Left cardiac atrium (tissue), 4 donors: ENCODE data around the gene B4GALT2. TPM values are rescaled to one million over a fixed set of nuclear protein-coding genes. Genes with fewer than 3 reads are reported as not detected.

Experiments used
- ATAC-seq, 2 donors: fragments of 200-7000 bp; cut with Tn5 transposase; one replicate each; pipeline ENCODE4 v1.9.1; 2020; ENCODE audit warnings: mild to moderate bottlenecking in 2 of 2, moderate library complexity in 2 of 2
- DNase-seq: peaks from one replicate; pipeline ENCODE4 v3.0.0-alpha.2; 2020
- intact Hi-C, 2 donors: fragments of 100-400 bp; cut with DNase I; formaldehyde crosslinking; loops; one replicate each; pipeline versions ENCODE4 v1.14.1 to v1.15.1; 2022 to 2023
- total RNA-seq, 2 donors: library from RNA; stranded (reverse); fragmentation: NEBNext Ultra II Directional; extraction: Animal tissue kit (Norgen Biotek cat#: 25700); gene quantifications; one replicate each; pipeline ENCODE4 v1.2.1, GENCODE V29; 2021
- donor health status: DM: no; HTN: yes; CAD: no.
- donor health status: DM: no; HTN: yes; CAD: no; lungs with severe emphysema.
- donor health status: DM: yes; HTN: yes; CAD: no.
- donor health status: Dilated cardiomyopathy.

B4GALT2 gene
- total RNA-seq, 2 donors from 2014 or later = 35.5 to 44.2 TPM

GRCh38 chr1:43994794-43995790 is 16.1 kb downstream of the B4GALT2 start:
- intact Hi-C loops = no loop called here

GRCh38 chr1:43995984-43996732 is 17.1 kb downstream of the B4GALT2 start:
- intact Hi-C loops = no loop called here
- ATAC-seq (no peak), DNase-seq (no peak)

More at GRCh38 chr1:43994794-43995790, 16.1 kb downstream of the B4GALT2 start:
- ATAC-seq (no peak), DNase-seq (no peak)

- ATAC-seq (no peak), DNase-seq (no peak)
Observed at GRCh38 chr1:43996733-43997115, 17.7 kb downstream of the B4GALT2 start.

DNA sequence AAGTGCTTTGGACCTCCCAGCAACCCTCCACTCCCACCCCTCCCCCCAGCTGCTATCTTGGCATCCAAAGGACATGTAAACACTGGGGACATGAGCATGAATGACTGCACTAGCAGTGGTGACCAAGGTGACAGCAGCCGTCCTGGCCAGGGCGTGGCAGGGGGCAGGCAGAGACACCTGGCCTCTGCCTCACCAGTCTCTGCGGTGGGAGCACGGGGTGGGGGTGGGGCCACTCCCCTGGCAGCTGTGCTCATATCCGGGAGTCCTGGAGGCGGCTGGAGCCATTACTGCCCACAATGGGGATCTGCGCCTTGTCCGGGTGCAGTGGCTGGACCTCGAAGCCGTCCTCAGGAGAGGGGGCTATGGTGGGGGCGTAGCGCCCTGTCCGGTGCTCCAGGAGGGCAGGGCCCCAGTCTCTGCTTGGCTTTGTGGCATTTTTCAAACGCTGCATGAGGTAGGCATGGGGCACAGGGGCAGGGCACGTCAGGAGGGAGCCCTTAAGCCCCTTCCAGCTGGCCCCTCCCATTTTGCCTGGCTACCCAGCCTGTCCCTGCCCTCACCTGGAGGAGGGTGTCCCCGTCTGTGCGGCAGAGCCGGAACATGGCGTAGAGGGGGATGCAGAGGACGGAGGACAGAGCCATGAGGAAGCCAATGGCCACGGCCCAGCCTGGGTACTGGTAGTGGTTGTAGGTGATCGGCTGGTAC is 18.4 kb downstream of the B4GALT2 start:
- intact Hi-C loops = no loop called here

More at GRCh38 chr1:43996733-43997115, 17.7 kb downstream of the B4GALT2 start:
- intact Hi-C loops = no loop called here

GRCh38 chr1:43998000-43998378 is 19.0 kb downstream of the B4GALT2 start:
- DNase-seq = no peak
- no peak for ATAC-seq
- intact Hi-C loops = no loop called here

More for the DNA sequence above, 18.4 kb downstream of the B4GALT2 start:
- DNase-seq (no peak), ATAC-seq (no peak)

DNA sequence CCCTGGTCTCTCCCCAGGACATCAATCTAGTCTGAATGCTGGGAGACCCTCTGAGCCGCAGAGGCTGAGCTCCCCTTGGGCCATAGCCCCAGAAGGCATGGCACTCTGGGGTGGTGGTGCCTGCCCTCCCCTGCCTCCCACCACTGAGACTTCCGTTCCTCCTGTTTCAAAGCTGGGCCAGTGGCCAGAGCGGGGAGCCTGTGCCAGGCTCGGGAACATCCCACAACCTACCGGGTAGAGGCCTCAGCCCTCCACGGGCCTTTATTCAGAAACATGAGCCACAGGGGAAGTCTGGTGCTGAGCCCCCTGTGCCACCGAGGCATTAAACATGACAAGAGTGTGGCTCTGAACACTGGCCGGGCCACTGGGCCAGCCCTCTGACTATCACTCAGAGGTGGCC is 20.4 kb downstream of the B4GALT2 start:
- intact Hi-C loops = no loop called here
- ATAC-seq (peak in 1 of 2 donors; percentile 21), DNase-seq (no peak)

GRCh38 chr1:44000122-44000665 is 21.2 kb downstream of the B4GALT2 start:
- DNase-seq (no peak), ATAC-seq (no peak)
- intact Hi-C loops = loop anchor here in 1 of 2 donors (5.0 to 10.0 kb wide), 2 partner anchors 37 to 595 kb away; no protein-coding TSS in a partner anchor

GRCh38 chr1:44002165-44002564 is 23.2 kb downstream of the B4GALT2 start:
- DNase-seq (no peak), ATAC-seq (no peak)
- intact Hi-C loops = loop anchor here in 1 of 2 donors (5.0 to 10.0 kb wide), 2 partner anchors 35 to 593 kb away; no protein-coding TSS in a partner anchor

DNA sequence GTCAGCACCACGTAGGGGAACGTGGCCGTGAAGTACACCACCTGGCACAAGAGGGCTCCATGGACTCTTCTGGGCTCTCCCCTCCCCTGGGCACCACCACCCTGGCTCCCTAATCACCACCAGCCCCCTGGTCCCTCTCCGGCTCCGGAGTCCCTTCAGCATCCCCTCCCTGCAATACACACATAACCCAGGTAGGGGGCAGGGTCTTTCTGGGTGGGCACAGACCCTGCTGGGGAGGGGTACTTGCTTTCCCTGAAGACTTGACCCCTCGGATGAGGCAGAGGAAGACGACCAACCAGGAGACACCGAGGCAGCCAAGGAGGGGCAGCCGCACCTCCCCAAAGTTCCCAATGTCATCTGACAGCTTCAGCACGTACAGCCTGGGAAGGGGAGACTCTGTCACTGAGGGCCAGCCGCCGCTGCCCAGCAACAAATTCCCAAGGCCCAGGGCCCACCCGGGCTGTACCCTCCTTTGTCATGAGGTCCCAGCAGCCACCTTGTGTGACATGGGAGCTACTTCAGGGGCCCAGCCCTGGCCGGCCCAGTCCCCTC is 23.7 kb downstream of the B4GALT2 start:
- intact Hi-C loops = loop anchor here in 1 of 2 donors (5.0 to 10.0 kb wide), 2 partner anchors 35 to 592 kb away; no protein-coding TSS in a partner anchor
- no peak for DNase-seq
- ATAC-seq = no peak

- DNase-seq = no peak
- ATAC-seq = no peak
- intact Hi-C loops = loop anchor here (5.0 to 10.0 kb wide), 3 partner anchors 34 to 587 kb away; no protein-coding TSS in a partner anchor
Observed at GRCh38 chr1:44008259-44008658, 29.2 kb downstream of the B4GALT2 start.

DNA sequence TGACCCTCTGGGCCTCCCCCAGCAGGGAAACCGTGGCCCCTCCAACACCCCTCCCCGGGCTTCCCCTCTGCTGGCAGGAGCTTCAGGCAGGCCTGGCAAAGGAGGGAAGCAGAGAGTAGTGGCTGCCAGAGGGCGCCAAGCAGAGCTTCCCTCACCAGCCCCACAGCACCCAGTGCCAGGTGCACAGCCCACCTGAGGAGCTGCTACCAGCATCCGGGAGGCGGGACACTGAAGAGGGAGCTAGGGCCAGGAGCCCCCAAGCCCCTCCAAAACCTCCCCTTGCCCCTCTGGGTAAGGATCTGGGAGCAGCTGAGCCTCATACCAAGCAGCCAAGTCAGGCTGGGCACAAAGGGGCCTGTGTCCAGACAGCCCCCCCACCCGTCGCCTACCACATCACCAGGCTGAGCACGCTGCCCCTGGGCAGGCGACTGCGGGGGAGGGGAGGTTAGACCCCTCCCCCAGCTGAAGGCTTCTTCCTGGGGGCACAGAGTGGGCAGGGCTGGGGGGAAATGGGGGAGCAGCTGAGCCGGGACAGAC is 32.0 kb downstream of the B4GALT2 start:
- intact Hi-C loops = no loop called here
- ATAC-seq (no peak), DNase-seq (no peak)

GRCh38 chr1:44012404-44012803 is 33.4 kb downstream of the B4GALT2 start:
- intact Hi-C loops = no loop called here
- DNase-seq (no peak), ATAC-seq (no peak)

DNA sequence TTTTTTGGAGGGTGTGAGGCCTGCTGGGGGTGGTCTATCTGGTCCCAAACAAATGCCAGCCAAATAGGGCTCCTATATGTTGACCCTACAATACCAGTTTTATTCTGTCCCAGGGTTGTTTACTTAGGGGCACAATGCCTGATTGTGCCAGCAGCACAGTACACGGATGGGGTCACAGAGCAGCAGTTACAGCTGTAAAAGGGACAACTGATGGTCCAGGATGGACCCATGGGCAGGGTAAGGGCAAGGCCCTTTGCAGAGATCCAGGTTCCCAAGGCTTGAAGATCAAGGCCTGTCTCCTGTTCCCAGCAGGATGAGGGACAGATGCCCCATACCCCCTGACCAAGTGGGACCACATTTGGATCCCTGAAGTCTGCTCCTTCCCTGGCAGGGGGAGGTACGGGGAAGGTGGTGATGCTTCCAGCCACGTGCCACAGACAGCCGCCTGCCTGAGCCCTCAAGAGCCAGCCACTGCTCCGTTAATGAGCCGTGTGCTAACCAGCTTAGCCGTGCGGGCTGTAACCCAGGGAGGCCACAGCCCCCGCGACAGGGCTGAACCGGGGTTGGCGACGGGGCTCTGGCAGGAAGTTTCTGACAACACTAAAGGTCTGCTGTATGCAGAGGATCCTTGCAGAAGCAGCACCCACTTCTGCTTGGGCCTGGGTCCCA is 34.1 kb downstream of the B4GALT2 start:
- intact Hi-C loops = no loop called here
- DNase-seq (no peak), ATAC-seq (no peak)

GRCh38 chr1:44013949-44014348 is 34.9 kb downstream of the B4GALT2 start:
- DNase-seq (no peak), ATAC-seq (no peak)
- intact Hi-C loops = no loop called here

- intact Hi-C loops = no loop called here
- DNase-seq = no peak
- ATAC-seq = no peak
Observed at GRCh38 chr1:44014365-44015104, 35.5 kb downstream of the B4GALT2 start.

GRCh38 chr1:44015206-44015605 is 36.2 kb downstream of the B4GALT2 start:
- intact Hi-C loops = no loop called here
- DNase-seq (peak; percentile 70), ATAC-seq (peak; percentile 77 to 78)
